KMS-11 (cell line): ENCODE results near the gene TLCD3A.

ENCODE experiments used
- H2AFZ ChIP-seq: fragments of 200-600 bp; sonication (generic); 2 replicates; pipeline ENCODE4 v1.6.1; 2016; ENCODE audit warnings: antibody characterized with exemption, mixed run types, low read depth
- H3K27ac ChIP-seq: fragments of 200-600 bp; sonication (generic); 2 replicates; pipeline ENCODE4 v1.6.1; 2016; ENCODE audit warnings: mild to moderate bottlenecking, mixed run types
- H3K27me3 ChIP-seq: fragments of 200-600 bp; sonication (generic); 2 replicates; pipeline ENCODE4 v1.6.1; 2017; ENCODE audit warnings: mild to moderate bottlenecking, low read depth, mixed run types, moderate library complexity; ENCODE audit not compliant: insufficient read depth
- H3K36me3 ChIP-seq: fragments of 200-600 bp; sonication (generic); 2 replicates; pipeline ENCODE4 v1.6.1; 2017; ENCODE audit warnings: mild to moderate bottlenecking, mixed run types; ENCODE audit not compliant: insufficient read depth
- H3K4me1 ChIP-seq: fragments of 200-600 bp; sonication (generic); 2 replicates; pipeline ENCODE4 v1.6.1; 2016; ENCODE audit warnings: mild to moderate bottlenecking, low read depth, mixed run types; ENCODE audit not compliant: poor library complexity, severe bottlenecking
- H3K4me2 ChIP-seq: fragments of 200-600 bp; sonication (generic); 2 replicates; pipeline ENCODE4 v1.7.0; 2016; ENCODE audit warnings: mild to moderate bottlenecking, mixed run types
- H3K4me3 ChIP-seq: fragments of 200-600 bp; sonication (generic); IDR thresholded peaks from 2 replicates; pipeline ENCODE4 v1.6.1; 2017; ENCODE audit warnings: low read depth, low read length, mixed read lengths; ENCODE audit not compliant: insufficient read depth
- H3K79me2 ChIP-seq: fragments of 200-600 bp; sonication (generic); 2 replicates; pipeline ENCODE4 v1.6.1; 2016; ENCODE audit warnings: low read depth, mixed run types; ENCODE audit not compliant: insufficient read depth
- H3K9ac ChIP-seq: fragments of 200-600 bp; sonication (generic); 2 replicates; pipeline ENCODE4 v1.6.1; 2016; ENCODE audit warnings: mild to moderate bottlenecking, mixed run types
- H4K20me1 ChIP-seq: fragments of 200-600 bp; sonication (generic); 2 replicates; pipeline ENCODE4 v1.6.1; 2016; ENCODE audit warnings: mild to moderate bottlenecking, mixed run types; ENCODE audit not compliant: insufficient read depth
- CTCF ChIP-seq: fragments of 200-600 bp; sonication (generic); conservative IDR thresholded peaks from 2 replicates; pipeline ENCODE4 v1.6.1; 2017; ENCODE audit warnings: low read depth, mild to moderate bottlenecking, antibody characterized with exemption, low read length, moderate library complexity, mixed read lengths

The TLCD3A gene

GRCh38 chr17:743139-743538 lies 10.7 kb downstream of the TLCD3A start:
- no peak for TF ChIP-seq CTCF
- H3K4me3 ChIP-seq = no peak overlapping the region
- no peaks in the 10 kb centered on the region for H4K20me1 ChIP-seq

GRCh38 chr17:744937-745336 lies 12.5 kb downstream of the TLCD3A start:
- Histone ChIP-seq H3K27me3 (no peaks in the 10 kb centered on the region), H3K27ac (no peak overlapping the region), H3K4me2 (no peak overlapping the region), H3K9ac (no peak overlapping the region), H2AFZ (no peak overlapping the region), H3K4me1 (peaks cover 4% of the 10 kb centered on the region), H3K36me3 (no peaks in the 10 kb centered on the region; the same call in 1 of the 2 replicates), H3K79me2 (peaks cover 13% of the 10 kb centered on the region; the same call in 1 of the 2 replicates), H4K20me1 (no peaks in the 10 kb centered on the region), H3K4me3 (no peak overlapping the region)
- no peak for TF ChIP-seq CTCF

More at GRCh38 chr17:743139-743538, 10.7 kb downstream of the TLCD3A start:
- peaks cover 1% of the 10 kb centered on the region; the same call in 1 of the 2 replicates for H3K79me2 ChIP-seq
- no peaks in the 10 kb centered on the region for H3K27me3 ChIP-seq
- no peak overlapping the region for H3K9ac ChIP-seq
- H3K4me2 ChIP-seq = no peak overlapping the region
- H3K36me3 ChIP-seq = no peaks in the 10 kb centered on the region; the same call in 1 of the 2 replicates
- no peak overlapping the region for H2AFZ ChIP-seq
- no peaks in the 10 kb centered on the region for H3K4me1 ChIP-seq
- no peak overlapping the region for H3K27ac ChIP-seq

GRCh38 chr17:745406-745805 lies 13.0 kb downstream of the TLCD3A start:
- Histone ChIP-seq H3K4me1 (peaks cover 8% of the 10 kb centered on the region), H3K4me2 (no peak overlapping the region), H3K27me3 (no peaks in the 10 kb centered on the region), H3K36me3 (no peaks in the 10 kb centered on the region; the same call in 1 of the 2 replicates), H3K79me2 (peaks cover 18% of the 10 kb centered on the region), H4K20me1 (no peaks in the 10 kb centered on the region), H3K9ac (no peak overlapping the region), H2AFZ (no peak overlapping the region), H3K27ac (no peak overlapping the region), H3K4me3 (no peak overlapping the region)
- TF ChIP-seq CTCF = no peak

- Histone ChIP-seq H3K4me2 (no peak overlapping the region), H3K9ac (no peak overlapping the region), H3K27ac (no peak overlapping the region), H4K20me1 (no peaks in the 10 kb centered on the region), H3K4me3 (no peak overlapping the region), H3K79me2 (peaks cover 26% of the 10 kb centered on the region), H2AFZ (no peak overlapping the region), H3K36me3 (no peaks in the 10 kb centered on the region; the same call in 1 of the 2 replicates), H3K27me3 (no peaks in the 10 kb centered on the region), H3K4me1 (peaks cover 9% of the 10 kb centered on the region)
- TF ChIP-seq CTCF = no peak
These were observed 13.8 kb downstream of the TLCD3A start for GRCh38 chr17:746181-746580.
